K562 (cell line): ENCODE measurements around the gene CHAMP1. TPM values are rescaled to one million over a fixed set of nuclear protein-coding genes. Genes with fewer than 3 reads are reported as not detected.

Experiments used
- FIP1L1 ChIP-seq: fragments of 200-400 bp; formaldehyde crosslinking; IDR thresholded peaks from 2 replicates; pipeline ENCODE4 v1.6.1; 2018; ENCODE audit warnings: mild to moderate bottlenecking, low read depth, low read length; ENCODE audit not compliant: poor library complexity, severe bottlenecking
- HDAC2 ChIP-seq: fragments of 450-650 bp; IDR thresholded peaks from 2 replicates; pipeline ENCODE4 v1.6.1; 2016; ENCODE audit warnings: mild to moderate bottlenecking
- HMGN3 ChIP-seq: IDR thresholded peaks from 2 replicates; pipeline ENCODE4 v1.6.1; 2011; ENCODE audit warnings: borderline replicate concordance, low read depth, mild to moderate bottlenecking, mixed read lengths, low read length; ENCODE audit not compliant: insufficient read length; ENCODE audit errors: extremely low read depth
- KLF6 ChIP-seq: fragments of 250-450 bp; sonication (Bioruptor Pico); IDR thresholded peaks from 2 replicates; pipeline ENCODE4 v1.4.0; 2020; ENCODE audit warnings: mild to moderate bottlenecking, moderate library complexity, borderline replicate concordance
- MBD2 ChIP-seq: sonication (generic); IDR thresholded peaks from 2 replicates; pipeline ENCODE4 v1.6.1; 2016; ENCODE audit warnings: low read depth, borderline replicate concordance
- NCOA6 ChIP-seq: fragments of 450-650 bp; IDR thresholded peaks from 2 replicates; pipeline ENCODE4 v1.6.1; 2017; ENCODE audit warnings: mild to moderate bottlenecking
- NRF1 ChIP-seq, 2 experiments: fragments of 450-650 bp; IDR thresholded peaks in 1 of 2; conservative IDR thresholded peaks in 1 of 2; 2 replicates each; pipeline ENCODE4 v1.6.1; 2014; ENCODE audit warnings: mild to moderate bottlenecking in 2 of 2
- RBBP5 ChIP-seq: fragments of 200-600 bp; sonication (generic); IDR thresholded peaks from 2 replicates; pipeline ENCODE4 v1.6.1; 2012; ENCODE audit warnings: borderline replicate concordance, mild to moderate bottlenecking, low read length, control low read depth, inconsistent platforms; ENCODE audit not compliant: insufficient read depth, poor library complexity, severe bottlenecking
- RBM25 ChIP-seq: fragments of 200-400 bp; formaldehyde crosslinking; IDR thresholded peaks from 2 replicates; pipeline ENCODE4 v1.6.1; 2018; ENCODE audit warnings: low read length, low read depth, moderate library complexity; ENCODE audit not compliant: severe bottlenecking
- TAF1 ChIP-seq: IDR thresholded peaks from 2 replicates; pipeline ENCODE4 v1.6.1; 2011; ENCODE audit warnings: mild to moderate bottlenecking, low read length, moderate library complexity; ENCODE audit not compliant: insufficient read depth, control insufficient read depth, severe bottlenecking; ENCODE audit errors: extremely low read depth
- TCFL5 ChIP-seq: fragments of 250-450 bp; sonication (Bioruptor Pico); conservative IDR thresholded peaks from 2 replicates; pipeline ENCODE4 v1.6.1; 2021; ENCODE audit warnings: mild to moderate bottlenecking, moderate library complexity, matching md5 sums
- ZBED1 ChIP-seq: IDR thresholded peaks from 2 replicates; pipeline ENCODE4 v1.6.1; 2014
- ZNF217 ChIP-seq: sonication (generic); formaldehyde crosslinking; IDR thresholded peaks from 2 replicates; pipeline ENCODE4 v1.8.0; 2022; ENCODE audit warnings: mild to moderate bottlenecking, missing genetic modification reagents
- ZNF444 ChIP-seq: fragments of 250-450 bp; sonication (Bioruptor Pico); IDR thresholded peaks from 2 replicates; pipeline ENCODE4 v1.4.0; 2020; ENCODE audit warnings: mild to moderate bottlenecking, moderate library complexity
- polyA plus RNA-seq, 8 experiments: library from polyadenylated mRNA; depleted of rRNA in 4 of 8; stranded (reverse) in 5 of 8; unstranded in 3 of 8; fragments of >200 nt; fragmentation: Nextera tagmentation in 2 of 8; fragmentation: Illumina TruSeq in 1 of 8; extraction: Ambion mirVana in 2 of 8; extraction: Trizol in 1 of 8; gene quantifications; 2 replicates each; pipeline versions ENCODE4 v1.2.1 to v1.2.3, GENCODE V29; 2011 to 2014; ENCODE audit warnings: inconsistent platforms in 1 of 8, missing spikeins in 1 of 8
- total RNA-seq, 7 experiments: library from RNA; depleted of rRNA in 6 of 7; stranded (reverse); fragments of >200 nt in 6 of 7; fragmentation: Illumina TruSeq in 2 of 7; extraction: Trizol in 2 of 7; gene quantifications; 2 replicates each; pipeline versions ENCODE4 v1.2.1 to v1.2.3, GENCODE V29; 2011 to 2021; ENCODE audit warnings: low replicate concordance in 1 of 7
- TF ChIP-seq, protein P1 (sequence below), 2 experiments: fragments of 450-650 bp; IDR thresholded peaks; 2 replicates each; pipeline ENCODE4 v1.6.1; 2018; ENCODE audit warnings: mild to moderate bottlenecking in 2 of 2, low read depth in 1 of 2; ENCODE audit not compliant: partially characterized antibody in 2 of 2
- TF ChIP-seq, protein P2 (sequence below), 3 experiments: fragments of 200-800 bp in 1 of 3; fragments of 250-450 bp in 1 of 3; fragments of 450-650 bp in 1 of 3; sonication (Bioruptor Pico) in 1 of 3; sonication (Bioruptor generic) in 1 of 3; formaldehyde crosslinking in 1 of 3; IDR thresholded peaks; 2 replicates each; pipeline versions ENCODE4 v1.6.1 to v1.8.0; 2016 to 2022; ENCODE audit warnings: mild to moderate bottlenecking in 2 of 3, missing genetic modification characterization in 2 of 3, missing compliant biosample characterization in 1 of 3, moderate library complexity in 1 of 3
- TF ChIP-seq, protein P3 (sequence below): fragments of 450-650 bp; formaldehyde crosslinking; IDR thresholded peaks from 2 replicates; pipeline ENCODE4 v1.4.0; 2020; ENCODE audit warnings: mild to moderate bottlenecking, mixed read lengths

Gene CHAMP1
- total and polyA plus RNA-seq, 9 of the 15 experiments (the other 6 are each of a cell fraction or from before 2014, with no cell fraction given): 0.70 to 40.6 (median 15.3) TPM

DNA sequence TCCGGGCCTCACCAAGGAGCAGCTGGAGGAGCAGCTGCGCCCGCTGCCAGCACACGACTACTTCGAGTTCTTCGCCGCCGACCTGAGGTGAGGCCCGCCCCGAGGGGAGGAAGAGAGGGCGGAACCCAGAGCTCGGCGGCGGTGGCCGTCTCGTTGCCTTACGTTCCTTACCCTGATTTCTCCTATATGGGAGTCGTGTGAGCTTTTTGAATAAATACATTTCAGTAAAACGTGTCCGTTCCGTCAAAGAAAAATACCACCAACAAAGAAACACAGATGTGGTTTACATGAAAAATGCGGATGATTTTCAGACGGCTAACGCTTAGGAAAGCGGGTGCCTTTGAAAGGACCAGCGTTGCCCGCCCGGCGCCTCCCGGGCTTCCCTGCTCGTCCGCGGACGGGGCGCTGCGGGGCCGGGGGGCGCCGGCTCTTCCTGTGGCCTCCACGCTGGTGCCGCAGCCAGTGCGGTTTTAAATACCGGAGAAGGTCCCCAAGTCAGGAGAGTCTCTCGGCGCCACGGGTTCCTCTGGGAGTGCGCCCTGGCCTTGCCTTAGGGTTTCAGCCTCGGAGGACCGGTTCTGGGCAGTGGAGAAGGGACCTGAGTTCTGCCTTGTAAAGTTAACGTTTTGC, 32.1 kb upstream of the CHAMP1 start (continued):
- TF ChIP-seq HMGN3: no peak
- TF ChIP-seq RBBP5: peak; percentile 25
- peak; percentile 2 for TF ChIP-seq TAF1
- no peak for TF ChIP-seq RBM25
- peak; percentile 68 for TF ChIP-seq NCOA6
- 0 out of 2 replicates have a peak, but pooled peaks have one; percentile 37 for TF ChIP-seq ZNF444 (CRISPR knock-in tag)
- peak; percentile 34; the same call in 1 of the 2 replicates for TF ChIP-seq HDAC2
- TF ChIP-seq, protein P1, sequence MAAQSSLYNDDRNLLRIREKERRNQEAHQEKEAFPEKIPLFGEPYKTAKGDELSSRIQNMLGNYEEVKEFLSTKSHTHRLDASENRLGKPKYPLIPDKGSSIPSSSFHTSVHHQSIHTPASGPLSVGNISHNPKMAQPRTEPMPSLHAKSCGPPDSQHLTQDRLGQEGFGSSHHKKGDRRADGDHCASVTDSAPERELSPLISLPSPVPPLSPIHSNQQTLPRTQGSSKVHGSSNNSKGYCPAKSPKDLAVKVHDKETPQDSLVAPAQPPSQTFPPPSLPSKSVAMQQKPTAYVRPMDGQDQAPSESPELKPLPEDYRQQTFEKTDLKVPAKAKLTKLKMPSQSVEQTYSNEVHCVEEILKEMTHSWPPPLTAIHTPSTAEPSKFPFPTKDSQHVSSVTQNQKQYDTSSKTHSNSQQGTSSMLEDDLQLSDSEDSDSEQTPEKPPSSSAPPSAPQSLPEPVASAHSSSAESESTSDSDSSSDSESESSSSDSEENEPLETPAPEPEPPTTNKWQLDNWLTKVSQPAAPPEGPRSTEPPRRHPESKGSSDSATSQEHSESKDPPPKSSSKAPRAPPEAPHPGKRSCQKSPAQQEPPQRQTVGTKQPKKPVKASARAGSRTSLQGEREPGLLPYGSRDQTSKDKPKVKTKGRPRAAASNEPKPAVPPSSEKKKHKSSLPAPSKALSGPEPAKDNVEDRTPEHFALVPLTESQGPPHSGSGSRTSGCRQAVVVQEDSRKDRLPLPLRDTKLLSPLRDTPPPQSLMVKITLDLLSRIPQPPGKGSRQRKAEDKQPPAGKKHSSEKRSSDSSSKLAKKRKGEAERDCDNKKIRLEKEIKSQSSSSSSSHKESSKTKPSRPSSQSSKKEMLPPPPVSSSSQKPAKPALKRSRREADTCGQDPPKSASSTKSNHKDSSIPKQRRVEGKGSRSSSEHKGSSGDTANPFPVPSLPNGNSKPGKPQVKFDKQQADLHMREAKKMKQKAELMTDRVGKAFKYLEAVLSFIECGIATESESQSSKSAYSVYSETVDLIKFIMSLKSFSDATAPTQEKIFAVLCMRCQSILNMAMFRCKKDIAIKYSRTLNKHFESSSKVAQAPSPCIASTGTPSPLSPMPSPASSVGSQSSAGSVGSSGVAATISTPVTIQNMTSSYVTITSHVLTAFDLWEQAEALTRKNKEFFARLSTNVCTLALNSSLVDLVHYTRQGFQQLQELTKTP (IDR thresholded peaks at IDR 0.05; ENCODE audit: low read depth in 1 of 2, partially characterized antibody in 2 of 2): no peak
- TF ChIP-seq, protein P2, sequence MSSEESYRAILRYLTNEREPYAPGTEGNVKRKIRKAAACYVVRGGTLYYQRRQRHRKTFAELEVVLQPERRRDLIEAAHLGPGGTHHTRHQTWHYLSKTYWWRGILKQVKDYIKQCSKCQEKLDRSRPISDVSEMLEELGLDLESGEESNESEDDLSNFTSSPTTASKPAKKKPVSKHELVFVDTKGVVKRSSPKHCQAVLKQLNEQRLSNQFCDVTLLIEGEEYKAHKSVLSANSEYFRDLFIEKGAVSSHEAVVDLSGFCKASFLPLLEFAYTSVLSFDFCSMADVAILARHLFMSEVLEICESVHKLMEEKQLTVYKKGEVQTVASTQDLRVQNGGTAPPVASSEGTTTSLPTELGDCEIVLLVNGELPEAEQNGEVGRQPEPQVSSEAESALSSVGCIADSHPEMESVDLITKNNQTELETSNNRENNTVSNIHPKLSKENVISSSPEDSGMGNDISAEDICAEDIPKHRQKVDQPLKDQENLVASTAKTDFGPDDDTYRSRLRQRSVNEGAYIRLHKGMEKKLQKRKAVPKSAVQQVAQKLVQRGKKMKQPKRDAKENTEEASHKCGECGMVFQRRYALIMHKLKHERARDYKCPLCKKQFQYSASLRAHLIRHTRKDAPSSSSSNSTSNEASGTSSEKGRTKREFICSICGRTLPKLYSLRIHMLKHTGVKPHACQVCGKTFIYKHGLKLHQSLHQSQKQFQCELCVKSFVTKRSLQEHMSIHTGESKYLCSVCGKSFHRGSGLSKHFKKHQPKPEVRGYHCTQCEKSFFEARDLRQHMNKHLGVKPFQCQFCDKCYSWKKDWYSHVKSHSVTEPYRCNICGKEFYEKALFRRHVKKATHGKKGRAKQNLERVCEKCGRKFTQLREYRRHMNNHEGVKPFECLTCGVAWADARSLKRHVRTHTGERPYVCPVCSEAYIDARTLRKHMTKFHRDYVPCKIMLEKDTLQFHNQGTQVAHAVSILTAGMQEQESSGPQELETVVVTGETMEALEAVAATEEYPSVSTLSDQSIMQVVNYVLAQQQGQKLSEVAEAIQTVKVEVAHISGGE (CRISPR knock-in tag; IDR thresholded peaks at IDR 0.05): 0 out of 6 replicates have a peak, but pooled peaks of 1 of the 3 experiments have one; percentile 30
- TF ChIP-seq NRF1 (conservative IDR thresholded peaks at IDR 0.05 in 1 of 2, IDR thresholded peaks at IDR 0.05 in 1 of 2): no peak; a peak in 1 of 4 replicates
- TF ChIP-seq ZBED1: no peak
- TF ChIP-seq, protein P3, sequence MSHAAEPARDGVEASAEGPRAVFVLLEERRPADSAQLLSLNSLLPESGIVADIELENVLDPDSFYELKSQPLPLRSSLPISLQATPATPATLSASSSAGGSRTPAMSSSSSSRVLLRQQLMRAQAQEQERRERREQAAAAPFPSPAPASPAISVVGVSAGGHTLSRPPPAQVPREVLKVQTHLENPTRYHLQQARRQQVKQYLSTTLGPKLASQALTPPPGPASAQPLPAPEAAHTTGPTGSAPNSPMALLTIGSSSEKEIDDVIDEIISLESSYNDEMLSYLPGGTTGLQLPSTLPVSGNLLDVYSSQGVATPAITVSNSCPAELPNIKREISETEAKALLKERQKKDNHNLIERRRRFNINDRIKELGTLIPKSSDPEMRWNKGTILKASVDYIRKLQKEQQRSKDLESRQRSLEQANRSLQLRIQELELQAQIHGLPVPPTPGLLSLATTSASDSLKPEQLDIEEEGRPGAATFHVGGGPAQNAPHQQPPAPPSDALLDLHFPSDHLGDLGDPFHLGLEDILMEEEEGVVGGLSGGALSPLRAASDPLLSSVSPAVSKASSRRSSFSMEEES (CRISPR knock-in tag): no peak
- 0 out of 2 replicates have a peak, but pooled peaks have one; percentile 15 for TF ChIP-seq MBD2
- no peak for TF ChIP-seq FIP1L1
- TF ChIP-seq ZNF217 (CRISPR knock-in tag): no peak
- 0 out of 2 replicates have a peak, but pooled peaks have one; percentile 33 for TF ChIP-seq KLF6 (CRISPR knock-in tag)
- TF ChIP-seq TCFL5: no peak
